GM18858 (cell line): ENCODE measurements around the gene JMJD1C.
"Not testable (repeated sequence)": the region's sequence is repeated elsewhere in the genome, so short reads cannot be mapped to it uniquely, and the experiment has no call there.

ENCODE experiments used
- ATAC-seq: cut with Tn5 transposase; IDR thresholded peaks from one replicate; pipeline ENCODE4 v1.9.1; 2021; ENCODE audit not compliant: unreplicated experiment

JMJD1C gene

DNA sequence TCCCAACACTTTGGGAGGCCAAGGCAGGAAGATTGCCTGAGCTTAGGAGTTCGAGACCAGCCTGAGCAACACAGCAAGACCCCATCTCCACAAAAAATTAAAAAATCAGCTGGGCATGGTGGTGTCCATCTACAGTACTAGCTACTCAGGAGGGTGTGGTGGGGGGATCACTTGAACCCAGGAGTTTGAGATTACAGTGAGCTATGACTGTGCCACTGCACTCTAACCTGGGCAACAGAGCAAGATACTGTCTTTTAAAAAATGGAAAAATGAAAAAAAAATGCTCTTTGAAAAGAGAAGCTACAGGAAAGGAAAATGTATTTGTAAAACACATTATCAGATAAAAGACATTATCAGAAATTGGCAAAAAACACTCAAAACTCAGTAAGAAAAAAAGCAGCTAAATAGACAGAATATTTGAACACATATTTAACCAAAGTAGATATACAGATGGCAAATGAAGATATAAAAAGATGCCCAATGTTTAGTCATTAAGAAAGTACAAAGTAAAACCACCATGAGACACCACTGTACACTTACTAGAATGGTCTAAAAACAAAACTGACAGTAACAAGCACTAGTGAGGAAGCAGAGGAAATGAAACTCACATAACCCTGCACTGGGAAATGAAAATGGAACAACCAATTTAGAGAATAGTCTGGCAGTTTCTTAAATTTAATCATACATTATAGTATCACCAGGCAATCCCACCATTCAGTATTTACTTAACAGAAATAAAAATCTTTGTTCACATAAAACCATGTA, 292.1 kb downstream of the JMJD1C start:
- peak; percentile 99 for ATAC-seq

DNA sequence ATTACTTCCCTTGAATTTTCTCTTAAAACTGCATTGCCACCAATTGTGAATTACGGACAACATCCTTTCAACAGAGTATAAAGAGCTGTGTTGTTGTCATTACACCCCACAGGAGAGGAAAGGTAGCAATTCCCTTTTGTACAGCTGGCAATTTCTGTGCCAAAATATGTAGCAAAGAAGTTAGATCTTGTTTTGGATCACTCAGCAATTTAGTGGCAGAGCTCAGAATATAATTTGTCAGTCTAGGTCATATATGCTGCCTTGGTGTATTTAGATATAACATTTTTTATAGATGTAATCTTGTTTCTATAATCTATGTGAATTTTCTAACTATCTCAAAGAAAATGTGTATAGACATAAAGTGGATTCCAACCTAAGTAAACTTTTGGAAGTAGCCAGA, 293.9 kb downstream of the JMJD1C start:
- no peak for ATAC-seq

DNA sequence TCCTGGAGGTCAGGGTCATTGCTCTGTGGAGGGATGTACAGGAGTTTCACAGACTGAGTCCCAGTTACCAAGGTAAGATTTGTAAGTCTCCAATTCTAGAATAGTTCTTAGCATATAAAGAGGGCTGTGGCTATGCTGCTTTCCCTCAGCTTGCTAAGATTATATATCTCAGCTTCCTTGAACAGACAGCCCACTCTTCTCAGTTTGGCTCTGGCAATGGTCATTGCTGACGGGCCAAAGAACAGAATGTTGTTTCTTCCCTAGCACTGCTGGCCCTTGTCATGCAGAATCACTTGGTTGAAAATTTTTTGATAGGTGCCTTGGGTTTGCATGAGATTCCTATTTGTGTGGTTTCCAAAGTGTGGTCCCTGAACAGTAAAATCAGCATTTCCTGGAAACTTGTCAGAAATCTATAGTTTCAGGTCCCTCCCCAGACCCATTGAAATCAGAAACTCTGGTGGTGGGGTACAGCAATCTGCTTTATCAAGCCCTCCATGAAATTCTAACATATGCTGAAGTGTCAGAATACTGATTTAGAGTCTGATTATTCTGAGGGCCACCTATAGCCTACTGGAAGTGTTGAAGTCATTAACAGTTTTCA, 294.4 kb downstream of the JMJD1C start:
- ATAC-seq: no peak

DNA sequence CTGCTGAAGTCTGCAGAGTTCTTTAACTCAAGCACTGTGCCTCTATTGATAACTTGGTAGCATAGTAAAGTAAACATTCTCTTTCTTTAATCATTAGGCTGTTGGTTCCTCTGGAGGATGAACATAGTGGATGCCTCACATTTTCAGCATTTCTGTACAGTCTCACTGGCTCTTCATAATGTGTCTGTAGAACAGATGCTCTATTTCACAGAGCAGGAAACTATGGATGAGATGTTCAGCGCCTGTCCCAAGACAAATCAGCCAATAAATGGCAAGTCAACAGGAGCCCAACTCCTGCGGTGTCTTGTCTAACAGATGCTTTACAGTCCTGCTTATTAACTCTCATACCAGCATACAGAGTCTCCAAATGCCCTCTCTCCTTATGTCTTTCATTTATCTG, 296.2 kb downstream of the JMJD1C start:
- no peak for ATAC-seq

DNA sequence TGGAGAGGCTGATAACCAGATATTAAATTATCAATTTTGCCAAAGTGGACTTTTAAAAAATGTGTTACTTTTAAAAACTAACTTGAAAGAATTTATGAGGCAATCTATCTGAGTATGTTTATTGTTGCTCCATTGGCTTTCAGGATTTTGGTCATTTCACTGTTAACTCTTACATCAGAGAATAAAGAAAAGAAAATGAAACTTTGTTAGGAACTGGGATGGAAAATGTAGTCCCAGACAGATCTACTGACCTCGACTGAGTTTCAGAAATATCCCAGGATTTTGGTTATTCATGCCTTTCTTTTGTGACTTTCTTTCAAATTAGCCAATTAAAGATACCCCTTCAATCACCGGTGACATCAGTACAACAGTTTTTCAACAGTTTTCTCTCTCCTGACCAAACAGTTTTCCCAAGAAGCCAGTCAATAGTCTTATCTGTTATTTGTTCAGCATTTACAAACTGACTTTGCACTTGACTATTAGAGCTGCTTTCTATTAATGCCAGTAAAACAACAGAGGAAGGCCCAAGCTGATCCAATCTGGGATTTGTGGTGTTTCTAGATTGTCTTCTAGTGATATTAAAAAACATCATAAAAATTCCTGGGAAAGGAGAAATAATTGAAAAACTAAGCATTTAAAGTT, 296.8 kb downstream of the JMJD1C start:
- ATAC-seq: no peak

DNA sequence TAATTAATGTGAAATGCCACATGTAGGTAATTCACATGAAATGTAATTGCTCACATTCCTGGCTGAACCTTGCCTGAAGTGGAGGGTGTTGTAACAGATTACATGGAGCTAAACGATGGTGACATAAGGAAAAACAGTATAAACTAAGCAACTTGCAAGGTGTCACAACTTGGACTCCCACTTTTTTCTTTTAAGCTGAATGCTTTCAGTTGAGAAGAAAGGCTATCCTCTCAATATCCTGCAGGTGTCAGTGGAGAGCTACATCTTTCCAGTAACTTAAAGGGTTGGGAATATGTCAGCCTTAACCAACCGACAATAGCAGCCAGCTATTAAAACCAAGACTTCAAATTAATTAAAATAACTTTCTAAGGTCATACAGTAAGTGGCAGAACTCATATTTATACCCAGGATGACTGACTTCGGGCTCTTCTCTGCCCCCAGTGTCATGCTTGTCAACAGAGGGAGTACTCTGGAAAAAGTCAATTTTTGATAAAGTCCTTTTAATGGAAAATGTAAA, 299.0 kb downstream of the JMJD1C start:
- peak; percentile 61 for ATAC-seq

DNA sequence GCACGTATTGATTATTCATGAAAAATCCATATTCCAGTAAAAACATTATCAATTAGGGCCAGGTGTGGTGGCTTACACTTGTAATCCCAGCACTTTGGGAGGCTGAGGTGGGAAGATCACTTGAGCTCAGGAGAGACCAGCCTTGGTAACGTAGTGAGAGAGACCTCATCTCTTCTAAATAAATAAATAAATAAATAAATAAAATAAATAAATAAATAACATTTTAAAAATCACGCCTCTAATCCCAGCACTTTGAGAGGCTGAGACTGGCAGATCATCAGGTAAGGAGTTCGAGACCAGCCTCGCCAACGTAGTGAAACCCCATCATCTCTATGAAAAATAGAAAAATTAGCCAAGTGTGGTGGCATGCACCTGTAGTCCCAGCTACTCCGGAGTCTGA, 300.5 kb downstream of the JMJD1C start:
- no peak for ATAC-seq

DNA sequence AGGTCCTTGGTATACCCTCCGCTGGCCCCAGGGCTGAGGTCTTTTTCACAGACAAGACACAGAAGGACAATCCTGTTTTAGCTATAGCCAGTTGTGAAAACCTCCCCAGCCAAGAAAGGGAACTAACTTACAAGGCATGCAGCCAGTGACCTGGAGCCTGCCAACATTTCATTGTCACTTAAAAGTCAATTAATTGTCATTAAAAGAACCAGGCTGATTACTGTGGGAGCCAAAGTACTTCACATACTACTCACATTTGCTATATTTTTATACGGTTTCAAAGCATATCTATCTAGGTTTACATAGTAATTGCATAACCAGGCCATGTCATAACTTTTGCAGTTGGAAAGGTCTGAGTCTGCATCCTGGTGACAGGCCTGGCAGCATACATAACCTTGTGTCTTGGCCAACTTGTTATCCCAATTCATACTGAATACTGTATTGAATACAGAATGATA, 301.6 kb downstream of the JMJD1C start:
- ATAC-seq: no peak

DNA sequence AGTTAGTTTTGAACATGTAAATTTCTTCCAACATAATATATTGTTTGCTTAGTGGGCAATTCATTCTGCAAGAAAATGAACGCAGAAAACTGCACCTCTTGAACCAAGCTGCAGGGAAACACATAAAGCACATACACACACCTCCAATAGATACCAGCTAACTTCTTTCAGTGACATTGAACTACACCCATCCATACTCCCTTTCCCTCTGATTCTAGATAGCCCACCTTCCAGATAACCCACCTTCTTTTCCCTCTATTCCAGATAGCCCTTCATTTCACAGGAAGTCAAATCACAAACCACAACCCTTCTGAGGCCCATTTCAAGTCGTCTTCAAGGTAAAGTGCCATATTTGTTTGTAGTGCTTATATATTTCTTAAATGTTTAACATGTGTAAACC, 304.2 kb downstream of the JMJD1C start:
- ATAC-seq: no peak

DNA sequence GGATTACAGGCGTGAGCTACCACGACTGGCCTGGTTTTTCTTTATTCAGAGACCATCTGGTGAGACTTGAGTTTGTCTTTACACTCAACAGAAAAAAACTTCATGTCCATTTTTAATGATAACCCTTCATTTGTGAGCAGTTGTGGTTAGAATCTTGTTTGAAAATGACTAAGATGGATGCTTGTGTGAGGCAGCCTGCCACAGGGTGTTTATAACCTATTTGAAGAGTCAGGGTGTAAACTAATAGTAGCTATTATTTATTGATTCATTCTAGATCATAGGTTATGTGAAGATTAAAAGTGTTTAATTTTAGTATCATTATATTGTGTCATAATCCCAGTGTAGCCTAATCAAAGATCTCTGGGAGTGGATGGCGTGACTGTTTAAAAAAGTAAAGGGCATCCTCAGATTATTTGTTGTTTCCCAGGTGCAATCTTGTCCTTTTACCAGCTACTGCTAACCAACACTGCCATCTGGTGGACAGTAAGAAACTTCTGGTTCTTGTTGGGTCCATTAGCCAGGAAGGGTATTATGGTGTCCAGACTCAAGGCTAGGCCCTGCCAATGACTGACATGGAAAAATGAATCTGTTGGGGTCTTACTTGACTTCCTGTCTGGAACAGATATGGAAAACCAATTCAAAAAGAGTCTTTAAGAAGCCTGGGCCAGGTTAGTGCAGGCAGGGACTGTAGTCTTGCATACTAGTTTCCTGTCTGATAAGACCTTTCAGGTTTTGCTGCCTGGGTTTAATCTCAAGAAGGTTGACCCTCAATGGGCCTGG, 307.7 kb downstream of the JMJD1C start:
- ATAC-seq: peak; percentile 62

DNA sequence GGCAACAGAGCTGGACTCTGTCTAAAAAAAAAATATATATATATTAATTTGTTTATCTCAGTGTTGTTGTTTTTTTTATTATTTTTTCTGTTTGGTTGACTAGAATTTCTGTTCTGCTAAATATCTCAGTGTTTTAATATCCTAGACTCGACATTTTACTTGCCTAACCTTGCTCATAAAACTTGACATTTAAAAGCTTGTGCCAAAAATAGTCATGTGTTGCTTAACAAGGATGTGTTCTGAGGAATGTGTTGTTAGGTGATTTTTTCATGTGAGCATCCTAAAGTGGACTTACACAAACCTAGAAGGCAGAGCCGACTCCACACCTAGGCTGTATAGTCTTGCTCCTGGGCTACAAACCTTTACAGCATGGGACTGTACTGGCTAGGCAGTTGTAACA, 309.5 kb downstream of the JMJD1C start:
- no peak for ATAC-seq

DNA sequence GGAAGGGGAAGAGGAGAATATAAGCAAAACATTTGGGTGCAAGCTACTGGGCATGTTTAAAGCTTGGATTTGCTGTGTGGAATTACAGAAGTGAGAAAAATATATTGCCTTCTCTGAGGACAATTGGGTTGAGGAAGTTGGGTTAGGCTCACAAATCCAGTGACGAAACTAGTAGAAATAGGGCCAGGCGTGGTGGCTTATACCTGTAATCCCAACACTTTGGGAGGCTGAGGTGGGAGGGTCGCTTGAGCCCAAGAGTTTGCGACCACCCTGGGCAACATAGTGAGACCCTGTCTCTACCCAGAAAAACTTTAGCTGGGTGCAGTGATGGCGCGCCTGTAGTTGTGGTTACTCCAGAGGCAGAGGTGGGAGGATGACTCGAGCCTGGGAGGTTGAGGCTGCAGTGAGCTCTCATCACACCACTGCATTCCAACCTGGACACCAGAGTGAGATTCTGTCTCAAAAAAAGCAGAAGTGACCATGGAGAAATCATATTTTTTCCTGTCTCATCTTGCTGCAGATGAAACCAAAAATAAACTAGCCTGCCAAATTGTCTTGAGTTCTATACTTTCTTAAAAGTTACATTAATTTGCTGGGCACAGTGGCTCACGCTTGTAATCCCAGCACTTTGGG, 310.3 kb downstream of the JMJD1C start:
- ATAC-seq: no peak

DNA sequence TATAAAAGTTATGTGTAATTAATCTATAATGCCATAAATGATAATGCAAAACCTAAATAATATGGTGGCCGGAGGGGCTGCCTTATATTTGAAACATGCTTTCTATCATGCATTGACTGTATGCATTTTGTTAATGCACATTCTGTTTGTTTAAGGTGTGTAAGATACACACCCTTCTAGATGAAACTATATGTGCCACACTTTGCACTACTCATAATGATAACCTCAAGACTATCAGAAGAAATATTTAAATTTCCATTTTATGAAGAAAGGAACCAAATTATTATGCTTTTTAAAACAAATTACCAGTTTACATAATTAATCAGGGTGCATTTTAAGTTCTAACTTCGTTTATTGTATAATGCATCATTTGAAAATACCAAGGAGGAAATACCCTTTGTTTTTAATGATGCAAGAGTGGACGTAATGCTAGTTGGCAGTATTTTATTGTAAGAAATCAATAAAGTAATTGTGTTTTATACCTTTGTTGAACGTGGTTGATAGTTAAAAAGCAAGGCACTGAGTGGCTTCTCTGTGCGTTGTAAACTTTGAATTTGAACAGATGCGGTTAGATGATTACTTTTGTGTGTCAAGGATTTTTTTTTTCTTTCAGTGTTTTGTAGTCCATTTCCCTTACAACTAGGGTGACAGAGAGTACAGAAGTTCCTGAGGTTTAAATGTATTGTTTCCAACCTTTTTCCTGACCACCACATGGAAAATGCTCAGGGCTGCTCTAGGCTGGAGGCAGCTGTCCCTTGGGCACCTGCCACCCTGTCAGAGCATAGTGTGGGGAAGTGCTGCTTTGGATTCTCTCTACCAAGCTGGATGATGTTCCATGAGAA, 311.0 kb downstream of the JMJD1C start:
- no peak for ATAC-seq

DNA sequence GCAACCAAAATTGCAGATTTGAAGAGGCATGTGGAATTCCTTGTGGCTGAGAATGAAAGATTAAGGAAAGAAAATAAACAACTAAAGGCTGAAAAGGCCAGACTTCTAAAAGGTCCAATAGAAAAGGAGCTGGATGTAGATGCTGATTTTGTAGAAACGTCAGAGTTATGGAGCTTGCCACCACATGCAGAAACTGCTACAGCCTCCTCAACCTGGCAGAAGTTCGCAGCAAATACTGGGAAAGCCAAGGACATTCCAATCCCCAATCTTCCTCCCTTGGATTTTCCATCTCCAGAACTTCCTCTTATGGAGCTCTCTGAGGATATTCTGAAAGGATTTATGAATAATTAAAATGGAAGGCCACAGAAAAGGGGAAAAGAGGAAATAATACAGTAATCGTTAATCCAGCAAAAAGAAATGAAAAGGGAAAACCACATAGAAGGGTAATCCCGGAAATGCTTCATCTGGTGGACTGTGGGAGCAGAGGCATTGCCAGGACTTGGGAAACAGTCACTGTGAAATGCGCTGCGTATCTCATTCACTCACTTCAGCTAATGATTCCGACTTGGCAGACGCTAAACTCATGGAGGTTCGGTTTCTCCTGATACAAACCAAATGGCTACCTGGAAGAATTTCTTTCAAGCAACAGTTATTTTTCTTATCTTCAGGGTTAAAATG, 311.8 kb downstream of the JMJD1C start:
- not testable (repeated sequence) for ATAC-seq

DNA sequence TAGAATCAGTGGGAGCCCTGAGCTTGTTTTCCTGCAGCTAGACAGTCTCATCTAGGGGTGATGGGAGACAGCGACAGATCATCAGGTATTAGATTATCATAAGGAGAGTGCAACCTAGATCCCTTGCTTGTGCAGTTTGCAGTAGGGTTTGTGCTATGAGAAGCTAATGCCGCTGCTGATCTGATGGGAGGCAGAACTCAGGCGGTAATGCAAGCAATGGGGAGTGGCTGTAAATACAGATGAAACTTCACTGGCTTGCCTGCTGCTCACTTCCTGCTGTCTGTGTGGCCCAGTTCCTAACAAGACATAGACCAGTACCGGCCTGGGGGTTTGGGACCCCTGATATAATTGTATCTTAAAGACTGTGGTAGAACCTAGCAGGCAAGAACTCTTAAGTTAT, 315.0 kb downstream of the JMJD1C start:
- ATAC-seq: no peak

DNA sequence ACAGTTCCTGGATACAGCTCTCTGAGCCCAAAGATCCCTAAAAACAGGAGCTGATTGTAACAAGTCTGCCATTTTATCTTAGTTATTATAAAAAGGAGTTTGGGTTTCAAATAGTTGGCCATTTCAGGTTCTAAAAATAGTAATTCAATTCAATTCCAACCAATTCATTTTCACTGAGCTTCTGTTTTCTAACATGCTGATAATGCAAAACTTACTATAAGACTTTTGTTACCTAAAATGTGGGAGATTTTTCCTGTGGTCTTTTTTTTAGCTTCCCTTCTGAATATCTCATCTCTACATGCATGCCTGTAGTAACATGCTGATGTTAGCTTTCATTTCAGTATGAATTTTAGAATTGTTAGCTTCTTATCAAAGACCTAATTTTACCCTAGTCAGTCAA, 319.3 kb downstream of the JMJD1C start:
- ATAC-seq: no peak

DNA sequence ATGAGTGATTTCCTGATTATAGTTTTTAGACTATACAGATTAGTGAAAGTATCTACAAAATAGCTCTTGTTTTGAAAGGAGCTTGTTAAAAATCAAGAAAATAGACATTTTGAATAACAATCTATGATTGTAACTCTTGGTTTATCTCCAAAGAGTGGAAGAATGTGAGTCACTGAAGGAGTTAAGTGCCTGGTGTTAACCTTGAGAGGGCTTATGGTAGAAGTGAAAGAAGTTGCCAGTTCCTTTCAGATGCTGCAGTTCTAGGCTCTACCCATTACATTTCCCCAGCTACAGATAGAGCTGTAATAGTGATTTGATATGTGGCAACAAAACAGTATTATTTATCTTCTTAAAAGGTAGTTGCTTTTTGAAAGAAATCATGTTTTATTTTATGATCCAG, 320.0 kb downstream of the JMJD1C start:
- ATAC-seq: no peak

DNA sequence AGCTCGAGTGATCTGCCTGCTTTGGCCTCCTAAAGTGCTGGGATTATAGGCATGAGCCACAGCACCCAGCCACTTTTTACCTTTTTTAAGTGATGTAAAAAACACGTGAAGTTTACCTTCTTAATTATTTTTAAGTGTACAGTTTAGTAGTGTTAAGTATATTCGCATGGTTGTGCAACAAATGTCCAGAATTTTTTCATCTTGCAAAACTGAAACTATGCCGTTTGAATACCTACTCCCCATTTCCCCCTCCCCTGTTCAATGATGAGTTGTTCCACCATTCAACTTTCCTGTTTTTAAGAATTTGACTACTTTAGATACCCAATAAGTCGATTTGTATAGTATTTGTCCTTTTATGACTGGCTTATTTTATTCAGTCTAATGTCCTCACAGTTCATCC, 321.8 kb downstream of the JMJD1C start:
- no peak for ATAC-seq

DNA sequence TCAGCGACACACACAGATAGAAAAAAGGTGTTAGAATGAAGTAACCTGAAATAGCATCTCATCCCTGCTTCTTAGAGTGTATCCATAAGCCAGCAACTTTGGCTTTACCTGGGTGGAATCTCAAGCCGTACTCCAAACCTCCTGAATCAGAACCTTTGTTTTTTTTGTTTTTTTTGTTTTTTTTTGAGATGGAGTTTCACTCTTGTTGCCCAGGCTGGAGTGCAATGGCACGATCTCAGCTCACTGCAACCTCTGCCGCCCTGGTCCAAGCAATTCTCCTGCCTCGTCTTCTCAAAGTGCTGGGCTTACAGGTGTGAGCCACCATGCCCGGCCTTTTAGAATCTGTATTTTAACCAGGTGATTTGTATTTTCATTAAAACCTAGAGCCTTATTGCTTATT, 323.6 kb downstream of the JMJD1C start:
- no peak for ATAC-seq
